NCI-H1930 (cell line): Measurements from ENCODE around the gene SP9.
"Not testable (repeated sequence)": the region's sequence is repeated elsewhere in the genome, so short reads cannot be mapped to it uniquely, and the experiment has no call there.

Experiments
- DNase-seq, 2 experiments: peaks; one replicate each; lab custom pipeline; 2025; lab: John Stamatoyannopoulos, UW

Gene SP9

DNA sequence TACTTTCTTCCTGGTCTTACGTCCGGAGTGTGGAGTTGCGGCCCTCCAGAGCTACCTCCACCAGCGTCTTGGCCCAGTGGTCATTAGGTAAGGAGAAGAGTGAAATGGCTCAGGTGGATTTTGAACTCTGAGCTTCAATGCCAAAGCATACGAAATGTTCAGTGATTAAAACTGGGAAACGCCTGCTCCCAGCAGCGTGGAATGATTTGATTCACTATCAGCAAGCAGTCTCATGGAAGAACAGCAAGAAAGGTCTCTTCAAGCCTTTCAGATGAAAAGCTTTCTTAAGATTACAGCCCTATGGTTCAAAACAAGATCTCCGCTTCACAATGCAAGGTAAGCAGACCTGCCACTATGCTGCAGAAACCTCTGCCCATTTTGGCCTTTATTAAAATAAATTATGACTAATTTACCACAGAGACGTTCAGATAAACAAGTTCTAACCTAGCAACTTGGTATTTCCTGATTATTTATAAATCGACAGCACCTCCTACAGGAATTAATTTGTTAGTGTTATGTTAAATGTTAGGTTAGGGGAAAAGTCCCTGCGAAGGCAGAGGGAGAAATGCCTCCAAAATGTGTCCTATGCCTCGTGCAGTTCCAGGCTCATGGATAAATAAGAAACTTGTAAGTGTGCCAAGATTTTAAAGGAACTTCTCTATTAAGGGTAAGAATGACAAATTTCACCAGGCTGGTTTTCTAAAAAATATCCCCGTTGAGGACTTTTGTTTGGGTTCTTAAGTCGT is 10.1 kb downstream of the SP9 start:
- DNase-seq: peak in 1 of 2 experiments; percentile 11

DNA sequence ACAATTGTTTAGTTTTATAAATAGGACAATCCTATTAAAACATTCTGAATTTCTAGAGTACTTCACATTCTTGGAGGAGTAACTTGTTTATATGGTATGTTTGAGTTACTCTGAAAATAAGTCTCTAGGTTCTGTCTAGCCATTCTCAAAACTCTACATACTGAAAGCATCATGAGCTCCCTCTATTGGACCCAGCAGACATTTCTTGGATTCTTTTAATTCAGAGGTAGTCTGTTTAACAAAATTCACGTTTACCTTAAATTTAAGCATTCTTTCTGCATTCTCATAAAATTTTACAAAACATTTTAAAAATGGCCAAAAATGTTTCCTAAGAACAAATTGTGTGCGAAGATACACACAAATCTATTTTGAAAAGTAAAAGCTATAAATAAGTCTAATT is 15.3 kb downstream of the SP9 start:
- no peak for DNase-seq

DNA sequence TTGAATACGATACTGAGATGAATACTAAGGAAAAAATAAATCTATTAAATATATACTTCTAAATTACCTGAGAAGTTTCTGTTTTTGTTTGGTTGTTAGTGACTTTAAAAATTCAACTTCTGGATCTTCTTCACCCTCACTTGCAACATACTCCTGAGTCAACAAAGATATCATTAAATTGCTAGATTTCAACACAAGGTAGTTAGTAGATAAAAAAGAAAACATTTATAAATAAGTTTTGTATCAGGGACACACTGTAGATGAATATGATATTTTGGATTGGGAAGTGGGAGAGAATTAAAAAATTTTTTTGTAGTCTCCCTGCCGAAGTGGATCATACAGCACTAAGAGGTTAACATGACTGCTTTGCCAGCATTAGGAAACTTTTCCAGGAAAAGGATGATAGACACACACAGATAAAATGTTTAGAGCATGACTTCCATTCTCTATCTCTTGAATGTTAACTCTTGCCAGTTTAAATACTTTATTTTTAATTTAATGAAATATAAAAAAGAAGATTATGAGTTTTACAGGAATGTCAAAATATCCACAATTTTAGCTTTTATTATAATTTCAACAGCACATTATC is 15.9 kb downstream of the SP9 start:
- DNase-seq: no peak

DNA sequence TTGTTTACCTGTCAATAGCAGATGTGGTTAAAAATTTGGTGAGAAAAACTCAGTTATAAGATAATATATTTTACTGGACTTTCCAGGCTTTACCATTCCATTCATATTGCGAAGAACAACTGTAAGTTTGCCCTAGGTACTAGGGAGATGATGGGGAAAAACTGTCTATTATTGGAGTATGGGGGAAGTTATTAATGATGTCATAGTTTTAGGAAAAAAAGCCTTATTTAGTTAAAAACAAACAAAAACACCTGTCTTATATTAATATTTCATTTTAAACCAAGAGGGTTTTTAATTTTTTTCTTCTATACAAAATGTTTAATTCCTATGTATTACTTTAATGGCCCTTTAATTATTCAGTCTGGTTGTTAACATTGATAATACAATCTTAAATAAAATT is 18.2 kb downstream of the SP9 start:
- no peak for DNase-seq

DNA sequence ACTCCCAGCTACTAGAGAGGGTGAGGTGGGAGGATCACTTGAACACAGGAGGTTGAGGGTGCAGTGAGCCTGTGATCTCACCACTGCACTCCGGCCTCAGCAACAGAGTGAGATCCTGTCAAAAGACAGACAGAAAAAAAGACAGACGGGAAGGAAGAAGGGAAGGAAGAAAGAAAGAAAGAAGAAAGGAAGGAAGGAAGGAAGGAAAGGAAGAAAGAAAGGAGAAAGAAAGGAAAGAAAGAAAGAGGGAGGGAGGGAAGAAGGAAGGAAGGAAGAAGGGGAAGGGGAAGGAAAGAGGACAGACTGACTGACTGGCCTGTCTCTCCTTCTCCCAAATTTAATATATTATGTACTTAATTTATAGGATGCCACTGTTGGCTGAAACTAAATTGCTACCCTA is 21.6 kb downstream of the SP9 start:
- no peak for DNase-seq

DNA sequence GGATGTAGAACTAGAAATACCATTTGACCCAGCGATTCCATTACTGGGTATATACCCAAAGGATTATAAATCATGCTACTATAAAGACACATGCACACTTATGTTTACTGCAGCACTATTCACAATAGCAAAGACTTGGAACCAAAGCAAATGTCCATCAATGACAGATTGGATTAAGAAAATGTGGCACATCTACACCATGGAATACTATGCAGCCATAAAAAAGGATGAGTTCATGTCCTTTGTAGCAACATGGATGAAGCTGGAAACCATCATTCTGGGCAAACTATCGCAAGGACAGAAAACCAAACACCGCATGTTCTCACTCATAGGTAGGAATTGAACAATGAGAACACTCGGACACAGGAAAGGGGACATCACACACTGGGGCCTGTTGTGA is 24.9 kb downstream of the SP9 start:
- not testable (repeated sequence) for DNase-seq

DNA sequence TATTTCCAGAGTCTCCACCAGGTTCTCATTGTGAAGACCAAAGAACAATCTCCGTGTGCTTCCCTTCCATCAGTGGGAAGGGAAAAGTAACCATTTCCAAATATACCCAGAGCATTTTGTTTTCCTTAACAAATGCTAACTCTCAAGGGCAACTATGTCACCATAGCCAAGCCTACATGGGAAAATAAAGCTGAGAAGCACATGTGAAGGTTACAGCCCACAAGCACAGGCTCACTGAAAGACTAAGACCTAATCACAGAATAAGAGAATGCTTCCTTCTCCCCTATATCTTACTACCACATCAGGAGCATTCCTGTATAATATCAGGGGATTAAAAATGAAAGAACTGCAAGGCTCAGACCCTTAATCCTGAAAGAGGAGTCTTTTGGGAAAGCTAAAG is 28.2 kb downstream of the SP9 start:
- no peak for DNase-seq

DNA sequence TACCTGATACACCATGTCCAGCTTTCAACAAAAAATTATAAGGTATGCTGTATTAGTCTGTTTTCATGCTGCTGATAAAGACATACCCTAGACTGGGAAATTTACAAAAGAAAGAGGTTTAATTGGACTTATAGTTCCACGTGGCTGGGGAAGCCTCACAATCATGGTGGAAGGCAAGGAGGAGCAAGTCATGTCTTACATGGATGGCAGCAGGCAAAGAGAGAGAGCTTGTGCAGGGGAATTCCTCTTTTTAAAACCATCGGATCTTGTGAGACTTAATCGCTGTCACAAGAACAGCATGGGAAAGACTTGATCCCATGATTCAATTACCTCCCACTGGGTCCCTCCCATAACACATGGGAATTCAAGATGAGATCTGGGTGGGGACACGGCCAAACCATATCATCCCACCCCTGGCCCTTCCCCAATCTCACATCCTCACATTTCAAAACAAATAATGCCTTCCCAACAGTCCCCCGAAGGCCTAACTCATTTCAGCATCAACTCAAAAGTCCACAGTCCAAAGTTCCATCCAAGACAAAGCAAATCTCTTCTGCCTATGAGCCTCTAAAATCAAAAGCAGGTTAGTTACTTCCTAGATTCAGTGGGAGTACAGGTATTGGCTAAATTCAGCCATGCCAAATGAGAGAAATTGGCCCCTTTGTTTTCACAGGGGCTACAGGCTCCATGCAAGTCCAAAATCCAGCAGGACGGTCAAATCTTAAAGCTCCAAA is 28.9 kb downstream of the SP9 start:
- not testable (repeated sequence) for DNase-seq

DNA sequence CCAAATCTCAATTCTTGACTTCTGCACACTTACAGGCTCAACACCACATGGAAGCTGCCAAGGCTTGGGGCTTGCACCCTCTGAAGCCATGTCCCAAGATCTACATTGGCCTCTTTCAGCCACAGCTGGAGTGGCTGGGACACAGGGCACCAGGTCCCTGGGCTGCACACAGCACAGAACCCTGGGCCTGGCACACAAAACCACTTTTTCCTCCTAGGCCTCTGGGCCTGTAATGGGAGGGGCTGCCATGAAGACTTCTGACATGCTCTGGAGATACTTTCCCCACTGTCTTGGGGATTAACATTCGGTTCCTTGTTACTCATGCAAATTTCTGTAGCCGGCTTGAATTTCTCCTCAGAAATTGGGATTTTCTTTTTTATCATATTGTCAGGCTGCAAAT is 29.9 kb downstream of the SP9 start:
- no peak for DNase-seq

DNA sequence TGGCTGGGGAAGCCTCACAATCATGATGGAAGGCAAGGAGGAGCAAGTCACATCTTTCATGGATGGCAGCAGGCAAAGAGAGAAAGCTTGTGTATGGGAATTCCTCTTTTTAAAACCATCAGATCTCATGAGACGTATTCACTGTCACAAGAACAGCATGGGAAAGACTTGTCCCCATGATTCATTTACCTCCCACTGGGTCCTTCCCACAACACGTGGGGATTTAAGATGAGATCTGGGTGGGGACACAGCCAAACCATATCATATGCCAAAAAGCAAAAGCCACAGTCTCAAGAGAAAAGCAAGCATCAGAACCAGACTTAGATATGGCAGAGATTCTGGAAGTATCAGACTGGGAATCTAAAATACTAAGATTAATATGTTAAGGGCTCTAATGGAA is 30.8 kb downstream of the SP9 start:
- DNase-seq: no peak

DNA sequence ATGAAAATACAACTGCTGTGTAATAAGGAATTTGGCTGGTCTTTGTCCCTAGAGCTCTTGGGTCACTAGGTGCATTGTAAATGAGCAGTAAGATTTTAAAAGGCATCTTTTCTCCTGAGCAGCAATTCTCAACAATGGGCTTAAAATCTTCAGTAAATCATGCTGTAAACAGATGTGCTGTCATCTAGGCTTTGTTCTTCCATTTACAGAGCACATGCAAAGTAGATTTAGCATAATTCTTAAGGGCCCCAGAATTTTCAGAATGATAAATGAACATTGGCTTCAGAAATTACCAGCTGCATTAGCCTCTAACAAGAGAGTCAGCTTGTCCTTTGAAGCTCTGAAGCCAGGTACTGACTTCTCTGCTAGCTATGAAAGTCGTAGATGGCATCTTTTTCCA is 33.9 kb downstream of the SP9 start:
- DNase-seq: no peak

DNA sequence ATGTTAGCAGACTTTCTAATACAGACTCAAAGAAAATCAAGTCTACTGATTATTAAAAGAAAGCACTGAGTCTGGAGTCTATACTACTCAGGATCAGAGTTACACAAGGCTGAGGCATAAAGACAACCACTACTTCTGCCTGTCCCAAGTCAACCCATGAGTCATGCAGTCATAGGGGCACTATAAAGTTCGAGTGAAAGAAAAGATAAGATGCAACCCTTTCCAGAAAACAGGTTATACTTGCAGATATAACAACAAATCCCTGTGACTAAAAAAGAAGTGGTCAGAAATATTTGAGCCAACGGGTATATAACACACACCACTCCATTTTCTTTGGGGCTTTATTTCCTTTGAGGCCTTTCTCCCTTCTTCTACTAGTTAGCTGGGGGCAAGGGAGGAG is 42.2 kb downstream of the SP9 start:
- no peak for DNase-seq

DNA sequence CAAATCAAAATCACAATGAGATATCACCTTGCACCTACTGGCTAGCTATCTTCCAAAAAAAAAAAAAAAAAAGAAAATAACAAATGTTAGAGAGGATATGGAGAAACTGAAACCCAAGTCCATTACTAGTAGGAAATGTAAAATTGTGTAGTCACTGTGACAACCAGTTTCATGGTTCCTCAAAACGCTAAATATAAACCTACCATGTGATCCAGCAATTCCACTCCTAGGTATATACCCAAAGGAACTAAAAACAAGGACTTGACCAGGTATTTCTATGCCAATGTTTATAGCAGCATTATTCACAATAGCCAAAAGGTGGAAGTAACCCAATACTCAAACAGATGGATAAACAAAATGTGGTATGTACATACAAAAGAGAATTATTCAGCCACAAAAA is 49.0 kb downstream of the SP9 start:
- no peak for DNase-seq

DNA sequence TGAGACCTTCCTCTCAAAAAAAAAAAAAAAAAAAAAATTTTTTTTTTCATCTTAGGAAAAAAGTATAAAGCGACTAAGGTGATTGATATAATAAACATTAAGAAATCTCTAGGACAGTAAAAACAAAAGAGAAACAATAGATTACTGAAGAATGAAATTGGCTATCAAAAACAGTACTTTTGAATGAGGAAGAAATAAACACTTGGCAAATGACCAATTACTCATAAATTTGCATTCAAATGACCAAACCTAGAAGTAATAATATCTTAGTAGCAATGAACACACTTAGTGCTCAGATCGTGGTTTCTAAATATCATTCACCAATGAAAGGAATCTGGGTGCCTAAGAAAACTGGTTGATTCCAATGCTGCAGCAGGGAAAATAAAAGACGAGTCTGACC is 50.4 kb downstream of the SP9 start:
- no peak for DNase-seq
